A673 (cell line): Measurements from ENCODE around the gene PDGFC. TPM values are rescaled to one million over a fixed set of nuclear protein-coding genes. Genes with fewer than 3 reads are reported as not detected.

Source experiments
- BruUV-seq: library from RNA; stranded (reverse); fragments of 400-500 nt; replicated peaks from 2 replicates; lab custom pipeline; 2021; lab: Mats Ljungman, UMichigan
- CTCF ChIA-PET: fragments of 300-600 bp; sonication (Branson Sonifier 250); formaldehyde crosslinking; loops from one replicate; lab custom pipeline; 2022; ENCODE audit warnings: antibody characterized with exemption; lab: Charles Lee
- POLR2A ChIA-PET: fragments of 300-600 bp; sonication (Branson Sonifier 250); formaldehyde crosslinking; loops from one replicate; lab custom pipeline; 2022; ENCODE audit warnings: antibody characterized with exemption; ENCODE audit not compliant: low non-redundant PET; lab: Charles Lee
- DNase-seq: peaks from one replicate; pipeline ENCODE4 v3.0.0-alpha.2; 2015; ENCODE audit warnings: low spot score
- H3K27ac ChIP-seq: fragments of 200-600 bp; sonication (generic); 2 replicates; pipeline ENCODE4 v1.5.1; 2016; ENCODE audit warnings: mixed run types, low read depth, mild to moderate bottlenecking, mixed read lengths, antibody characterized with exemption, low read length; ENCODE audit not compliant: poor library complexity, severe bottlenecking
- H3K27me3 ChIP-seq: fragments of 200-600 bp; sonication (generic); replicated peaks from 2 replicates; pipeline ENCODE4 v1.6.1; 2017; ENCODE audit warnings: mixed run types, low read depth, mild to moderate bottlenecking, mixed read lengths, antibody characterized with exemption, low read length; ENCODE audit not compliant: insufficient read depth, poor library complexity
- H3K36me3 ChIP-seq: fragments of 200-600 bp; sonication (generic); 2 replicates; pipeline ENCODE4 v1.6.1; 2016; ENCODE audit warnings: mixed run types, mild to moderate bottlenecking, mixed read lengths, antibody characterized with exemption, low read length; ENCODE audit not compliant: insufficient read depth, poor library complexity, severe bottlenecking
- H3K4me1 ChIP-seq: fragments of 200-600 bp; sonication (generic); 2 replicates; pipeline ENCODE4 v1.6.1; 2017; ENCODE audit warnings: mixed run types, mild to moderate bottlenecking, mixed read lengths, antibody characterized with exemption, low read length; ENCODE audit not compliant: insufficient read depth, poor library complexity, severe bottlenecking
- H3K4me3 ChIP-seq: fragments of 200-600 bp; sonication (generic); 2 replicates; pipeline ENCODE4 v1.5.1; 2016; ENCODE audit warnings: low read depth, mixed run types, mild to moderate bottlenecking, mixed read lengths, low read length; ENCODE audit not compliant: poor library complexity, severe bottlenecking
- H3K9me3 ChIP-seq: fragments of 200-600 bp; sonication (generic); 2 replicates; pipeline ENCODE4 v1.6.1; 2016; ENCODE audit warnings: mixed run types, low read depth, mild to moderate bottlenecking, mixed read lengths, antibody characterized with exemption, low read length; ENCODE audit not compliant: poor library complexity, severe bottlenecking
- CTCF ChIP-seq: fragments of 300-800, 200-600 bp; sonication (generic); conservative IDR thresholded peaks from 2 replicates; pipeline ENCODE4 v1.5.1; 2017; ENCODE audit warnings: low read depth, mild to moderate bottlenecking, antibody characterized with exemption, low read length, moderate library complexity, mixed read lengths
- EZH2 ChIP-seq: fragments of 200-600 bp; sonication (generic); IDR thresholded peaks from 2 replicates; pipeline ENCODE4 v1.6.1; 2017; ENCODE audit warnings: borderline replicate concordance, low read depth, mild to moderate bottlenecking, mixed read lengths, antibody characterized with exemption, low read length; ENCODE audit not compliant: poor library complexity, severe bottlenecking
- intact Hi-C: fragments of 100-400 bp; cut with micrococcal nuclease; formaldehyde crosslinking; loops from one replicate; pipeline ENCODE4 v1.10.0; 2022; ENCODE audit not compliant: unreplicated experiment
- total RNA-seq: library from RNA; stranded (reverse); gene quantifications from 2 replicates; pipeline ENCODE4 v1.2.3, GENCODE V29; 2021

PDGFC gene
- total RNA-seq, 1 experiment from 2014 or later: 28.0 TPM

GRCh38 chr4:157005193-157005592, 33.6 kb upstream of the PDGFC start:
- POLR2A ChIA-PET: no interaction called here
- no TSS peak for BruUV-seq
- CTCF ChIA-PET: no interaction called here
- no peak for TF ChIP-seq CTCF
- TF ChIP-seq EZH2: no peak
- peaks cover 28% of the 10 kb centered on the region for H3K4me1 ChIP-seq
- H3K4me3 ChIP-seq: no peak overlapping the region
- no peak overlapping the region for H3K27ac ChIP-seq
- intact Hi-C loops: no loop called here
- no peaks in the 10 kb centered on the region for H3K9me3 ChIP-seq
- no peak for DNase-seq
- no peaks in the 10 kb centered on the region for H3K36me3 ChIP-seq
- H3K27me3 ChIP-seq: no peaks in the 10 kb centered on the region

- POLR2A ChIA-PET: no interaction called here
- no TSS peak for BruUV-seq
- CTCF ChIA-PET: no interaction called here
- Histone ChIP-seq H3K27me3 (no peaks in the 10 kb centered on the region), H3K36me3 (no peaks in the 10 kb centered on the region), H3K27ac (peak overlapping the region; percentile 43), H3K4me3 (no peak overlapping the region), H3K4me1 (peaks cover 31% of the 10 kb centered on the region), H3K9me3 (no peaks in the 10 kb centered on the region)
- DNase-seq: no peak
- intact Hi-C loops: no loop called here
- TF ChIP-seq EZH2 (no peak), CTCF (no peak)
These were observed 32.9 kb upstream of the PDGFC start for GRCh38 chr4:157004279-157005161.

GRCh38 chr4:156999175-156999517, 27.5 kb upstream of the PDGFC start:
- Histone ChIP-seq H3K9me3 (no peaks in the 10 kb centered on the region), H3K4me1 (peaks cover 31% of the 10 kb centered on the region), H3K36me3 (no peaks in the 10 kb centered on the region), H3K27me3 (no peaks in the 10 kb centered on the region), H3K4me3 (no peak overlapping the region), H3K27ac (peak overlapping the region; percentile 39)
- TF ChIP-seq CTCF: no peak
- no peak for TF ChIP-seq EZH2
- intact Hi-C loops: no loop called here
- peak; percentile 95 for DNase-seq
- POLR2A ChIA-PET: no interaction called here
- BruUV-seq: no TSS peak
- CTCF ChIA-PET: no interaction called here
